NCI-H1694 (cell line): ENCODE results near the gene TMPRSS13.

Source experiments
- DNase-seq: peaks from one replicate; lab custom pipeline; 2025; lab: John Stamatoyannopoulos, UW

Gene TMPRSS13

GRCh38 chr11:117913736-117914397 is 15.3 kb downstream of the TMPRSS13 start:
- no peak for DNase-seq

GRCh38 chr11:117912497-117912896 is 16.7 kb downstream of the TMPRSS13 start:
- no peak for DNase-seq

- DNase-seq, result no peak
Measured at GRCh38 chr11:117911694-117912093, 17.5 kb downstream of the TMPRSS13 start.

GRCh38 chr11:117910941-117911655 is 18.1 kb downstream of the TMPRSS13 start:
- DNase-seq, result no peak

GRCh38 chr11:117910525-117910924 is 18.7 kb downstream of the TMPRSS13 start:
- DNase-seq, result no peak

- no peak for DNase-seq
Measured at GRCh38 chr11:117909611-117910382, 19.4 kb downstream of the TMPRSS13 start.

- DNase-seq, result no peak
Measured at GRCh38 chr11:117908959-117909610, 20.1 kb downstream of the TMPRSS13 start.

- DNase-seq, result no peak
Measured at GRCh38 chr11:117908109-117908895, 20.9 kb downstream of the TMPRSS13 start.

- DNase-seq, result no peak
Measured at GRCh38 chr11:117907276-117908108, 21.7 kb downstream of the TMPRSS13 start.

- no peak for DNase-seq
Measured at GRCh38 chr11:117906710-117907109, 22.5 kb downstream of the TMPRSS13 start.

- DNase-seq, result no peak
Measured at GRCh38 chr11:117906126-117906525, 23.1 kb downstream of the TMPRSS13 start.

- no peak for DNase-seq
Measured at GRCh38 chr11:117905524-117905923, 23.7 kb downstream of the TMPRSS13 start.

- no peak for DNase-seq
Measured at GRCh38 chr11:117903505-117904382, 25.5 kb downstream of the TMPRSS13 start.

GRCh38 chr11:117902001-117902845 is 27.0 kb downstream of the TMPRSS13 start:
- no peak for DNase-seq

- DNase-seq, result no peak
Measured at GRCh38 chr11:117901601-117902000, 27.6 kb downstream of the TMPRSS13 start.

GRCh38 chr11:117900720-117901440 is 28.3 kb downstream of the TMPRSS13 start:
- DNase-seq, result no peak

GRCh38 chr11:117900121-117900648 is 29.0 kb downstream of the TMPRSS13 start:
- no peak for DNase-seq

GRCh38 chr11:117898059-117898458 is 31.1 kb downstream of the TMPRSS13 start:
- DNase-seq, result no peak
